ENCODE data around the gene PLSCR3.

PLSCR3 gene

DNA sequence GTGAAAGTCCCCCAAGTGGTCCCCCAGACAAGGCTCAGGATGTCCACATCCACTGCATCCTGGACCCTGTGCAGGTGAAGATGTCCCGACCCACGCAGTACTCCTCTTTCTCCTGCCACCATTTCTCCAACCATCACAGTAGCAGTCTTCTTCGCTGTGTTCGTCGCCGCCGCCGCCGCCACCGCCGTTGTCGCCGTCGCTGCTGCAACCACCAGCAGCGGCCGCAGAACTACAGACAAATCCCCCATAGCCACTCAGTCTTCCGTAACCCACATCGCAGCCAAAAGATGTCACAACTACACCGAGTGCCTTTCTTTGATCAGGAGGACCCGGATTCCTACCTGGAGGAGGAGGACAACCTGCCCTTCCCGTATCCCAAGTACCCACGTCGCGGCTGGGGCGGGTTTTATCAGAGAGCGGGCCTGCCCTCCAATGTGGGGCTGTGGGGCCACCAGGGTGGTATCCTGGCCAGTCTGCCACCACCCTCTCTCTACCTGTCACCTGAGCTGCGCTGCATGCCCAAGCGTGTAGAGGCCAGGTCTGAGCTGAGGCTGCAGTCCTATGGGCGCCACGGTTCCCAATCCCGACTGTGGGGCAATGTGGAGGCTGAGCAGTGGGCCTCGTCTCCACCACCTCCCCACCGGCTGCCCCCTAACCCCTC lies 32.0 kb upstream of the PLSCR3 start:
- DNase-seq (ENCODE audit: low spot score): no peak

DNA sequence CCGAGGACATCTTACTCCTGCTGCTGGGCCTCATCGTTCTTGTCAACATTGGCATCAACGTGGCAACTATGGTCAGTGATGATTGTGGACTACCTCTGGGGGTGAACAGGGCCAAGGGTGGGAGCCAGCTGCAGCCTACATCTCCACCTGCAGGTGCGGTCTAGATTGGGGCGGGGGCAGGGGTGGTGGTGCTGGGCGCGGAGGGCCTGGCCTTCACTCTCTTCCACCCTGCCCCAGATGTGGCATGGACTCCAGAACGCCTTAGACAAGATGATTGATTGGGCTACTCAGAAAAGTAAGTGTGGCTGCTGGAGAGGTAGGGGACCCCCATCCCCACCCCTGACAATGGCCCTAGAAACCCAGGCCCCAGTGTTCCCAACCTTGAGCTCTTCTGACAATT lies 31.4 kb upstream of the PLSCR3 start:
- no peak for DNase-seq (ENCODE audit: low spot score)

DNA sequence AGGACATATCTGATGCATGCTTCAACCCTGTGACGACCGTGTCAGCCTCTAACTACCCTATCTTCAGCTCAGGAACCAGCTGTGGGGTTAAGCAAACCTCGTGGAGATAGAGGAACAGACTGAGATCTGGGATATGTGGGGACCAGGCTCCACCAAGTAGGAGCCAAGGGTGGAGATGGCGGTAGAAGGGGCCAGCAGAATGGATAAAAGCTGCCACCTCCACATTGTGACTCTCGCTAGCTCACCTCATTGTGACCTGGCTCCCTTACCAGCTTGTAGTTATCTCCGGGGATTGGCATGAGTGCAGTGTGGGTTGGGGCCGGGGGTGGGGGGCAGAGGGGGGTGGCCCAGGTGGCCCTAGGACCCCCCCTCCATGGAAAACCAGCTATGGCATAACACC lies 31.0 kb upstream of the PLSCR3 start, which contains the start of gene SPEM2:
Gene SPEM2 (plus strand): TSS at position 301 of the 400 bp plus-strand sequence. CDS start 73 bp downstream, at position 374.
- no peak for DNase-seq (ENCODE audit: low spot score)

DNA sequence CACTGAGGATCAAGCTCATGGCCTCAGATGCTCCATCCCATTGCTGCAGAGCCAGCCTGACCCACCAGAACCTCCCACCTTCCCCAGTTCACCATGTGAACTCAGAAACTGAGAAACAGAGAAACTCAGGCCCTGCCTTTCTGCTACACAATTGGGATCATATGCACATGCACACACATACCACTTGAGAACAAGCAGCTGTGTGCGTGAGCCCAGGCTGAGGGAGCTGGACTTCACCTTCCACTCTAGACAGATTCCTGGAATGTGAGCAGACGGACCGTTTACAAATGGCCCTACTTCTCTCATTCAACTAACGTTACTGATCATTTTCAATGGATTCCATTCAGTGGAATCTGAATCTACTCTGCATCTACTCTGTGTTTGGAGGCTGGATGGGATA lies 29.4 kb upstream of the PLSCR3 start:
- DNase-seq (ENCODE audit: low spot score): no peak

DNA sequence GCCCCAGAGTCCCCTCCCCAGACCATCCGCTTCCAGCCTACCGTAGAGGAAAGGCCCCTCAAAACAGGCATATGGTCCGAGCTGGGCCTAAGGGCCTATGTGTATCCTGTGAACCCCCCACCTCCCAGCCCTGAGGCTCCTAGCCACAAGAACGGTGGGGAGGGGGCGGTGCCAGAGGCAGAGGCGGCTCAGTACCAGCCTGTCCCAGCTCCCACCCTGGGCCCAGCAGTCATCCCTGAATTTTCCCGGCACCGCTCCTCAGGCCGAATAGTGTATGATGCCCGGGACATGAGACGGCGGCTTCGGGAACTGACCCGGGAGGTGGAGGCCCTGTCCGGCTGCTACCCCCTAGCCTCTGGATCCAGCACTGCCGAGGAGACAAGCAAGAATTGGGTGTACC lies 26.9 kb upstream of the PLSCR3 start:
- no peak for DNase-seq (ENCODE audit: low spot score)

DNA sequence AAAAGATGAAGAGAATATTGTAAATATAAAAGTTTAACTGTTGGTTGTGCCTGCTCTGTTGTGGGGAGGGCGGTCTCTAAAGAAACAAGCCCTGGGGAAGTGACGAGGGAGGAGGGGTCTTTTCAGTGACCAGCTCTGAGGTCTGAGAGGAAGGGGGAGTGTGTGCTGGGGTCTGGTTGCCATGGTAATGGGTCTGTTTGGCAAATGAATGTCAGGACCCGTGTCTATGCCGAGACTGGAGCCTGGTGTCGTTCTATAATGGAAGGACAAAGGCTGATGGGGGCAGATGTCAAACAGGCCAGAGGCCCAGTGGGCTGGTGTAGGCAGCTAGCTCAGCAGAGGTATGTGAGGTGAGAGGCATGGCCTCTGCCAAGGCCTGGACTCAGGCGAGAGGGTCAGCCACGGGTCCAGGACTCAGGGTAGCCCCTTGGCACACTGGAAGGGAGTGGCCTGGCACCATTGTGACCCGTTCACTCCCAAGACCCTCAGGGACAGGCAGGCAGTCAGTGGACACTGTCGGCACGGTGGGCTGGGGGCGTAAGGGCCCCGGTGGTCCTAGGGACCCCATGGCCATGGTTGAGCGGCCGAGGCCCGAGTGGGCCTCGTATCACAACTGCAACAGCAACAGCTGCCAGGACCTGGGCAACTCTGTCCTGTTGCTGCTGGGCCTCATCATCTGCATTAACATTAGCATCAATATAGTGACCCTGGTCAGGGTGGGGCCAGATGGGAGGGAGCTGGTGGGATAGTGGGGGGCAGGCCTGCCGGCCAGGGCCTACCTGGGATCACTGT lies 25.7 kb upstream of the PLSCR3 start, which contains the start of gene SPEM1:
Gene SPEM1 (plus strand): TSS at position 506 of the 792 bp plus-strand sequence. CDS start 61 bp downstream, at position 567.
- DNase-seq (ENCODE audit: low spot score): no peak

DNA sequence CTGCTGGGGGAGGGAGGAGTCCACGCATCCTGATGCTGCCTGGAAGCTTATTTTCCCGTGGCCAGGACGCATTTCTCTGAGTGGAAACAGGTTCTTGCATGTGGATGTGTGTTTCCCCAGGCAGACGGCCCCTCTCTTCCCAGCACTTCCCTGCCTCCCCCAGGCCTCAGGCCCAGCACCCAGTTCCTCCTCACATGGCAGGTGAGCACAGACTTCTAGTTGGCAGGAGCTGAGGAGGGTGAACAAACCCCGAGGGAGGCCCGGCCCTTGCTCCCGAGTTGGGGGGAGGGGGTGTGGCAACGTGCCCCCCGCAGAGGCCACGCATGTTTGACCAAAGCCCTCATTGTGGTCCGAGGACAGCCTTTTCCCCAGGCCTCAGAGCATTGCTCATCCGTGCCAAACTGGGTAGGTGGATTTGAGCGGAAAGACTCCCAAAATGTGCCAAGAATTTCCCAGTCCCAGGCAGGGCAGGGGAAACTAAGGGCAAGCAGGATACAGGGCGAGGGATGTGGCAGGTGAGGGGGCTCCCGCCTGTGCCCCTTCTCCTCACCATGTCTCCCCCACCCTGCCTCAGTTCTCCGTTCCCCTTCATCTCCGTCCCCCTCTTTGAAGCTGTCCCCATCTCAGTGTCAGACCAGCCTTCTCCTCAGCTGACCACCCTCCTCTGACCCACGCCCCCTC lies 24.3 kb upstream of the PLSCR3 start:
- no peak for DNase-seq (ENCODE audit: low spot score)

DNA sequence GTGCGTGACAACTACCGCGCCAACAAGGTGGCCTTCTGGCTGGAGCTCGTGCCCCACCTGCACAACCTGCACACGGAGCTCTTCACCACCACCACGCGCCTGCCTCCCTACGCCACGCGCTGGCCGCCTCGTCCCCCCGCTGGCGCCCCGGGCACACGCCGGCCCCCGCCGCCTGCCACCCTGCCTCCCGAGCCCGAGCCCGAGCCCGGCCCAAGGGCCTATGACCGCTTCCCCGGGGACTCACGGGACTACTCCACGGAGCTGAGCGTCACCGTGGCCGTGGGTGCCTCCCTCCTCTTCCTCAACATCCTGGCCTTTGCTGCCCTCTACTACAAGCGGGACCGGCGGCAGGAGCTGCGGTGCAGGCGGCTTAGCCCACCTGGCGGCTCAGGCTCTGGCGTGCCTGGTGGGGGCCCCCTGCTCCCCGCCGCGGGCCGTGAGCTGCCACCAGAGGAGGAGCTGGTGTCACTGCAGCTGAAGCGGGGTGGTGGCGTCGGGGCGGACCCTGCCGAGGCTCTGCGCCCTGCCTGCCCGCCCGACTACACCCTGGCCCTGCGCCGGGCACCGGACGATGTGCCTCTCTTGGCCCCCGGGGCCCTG lies 22.8 kb upstream of the PLSCR3 start:
- no peak for DNase-seq (ENCODE audit: low spot score)

DNA sequence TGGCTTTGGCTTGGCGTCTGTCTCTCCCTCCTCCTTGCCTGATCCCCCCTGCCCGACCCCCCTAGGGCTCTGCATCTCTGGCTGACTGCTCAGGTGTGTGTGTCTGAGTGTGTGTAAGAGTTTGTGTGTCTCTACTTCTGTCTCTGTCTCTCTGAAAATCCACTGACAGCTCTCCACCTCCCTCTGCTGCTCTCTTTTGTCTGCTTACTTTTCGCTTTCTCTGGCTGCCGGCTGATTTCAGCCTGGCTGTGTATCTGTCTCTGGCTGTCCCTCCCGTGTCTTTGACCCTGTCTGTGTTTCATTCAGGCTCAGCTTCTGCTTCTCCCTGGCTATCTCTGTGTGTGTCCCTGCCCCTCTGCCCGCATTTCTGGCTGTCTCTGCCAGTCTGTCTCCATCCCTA lies 22.0 kb upstream of the PLSCR3 start:
- DNase-seq (ENCODE audit: low spot score): no peak

DNA sequence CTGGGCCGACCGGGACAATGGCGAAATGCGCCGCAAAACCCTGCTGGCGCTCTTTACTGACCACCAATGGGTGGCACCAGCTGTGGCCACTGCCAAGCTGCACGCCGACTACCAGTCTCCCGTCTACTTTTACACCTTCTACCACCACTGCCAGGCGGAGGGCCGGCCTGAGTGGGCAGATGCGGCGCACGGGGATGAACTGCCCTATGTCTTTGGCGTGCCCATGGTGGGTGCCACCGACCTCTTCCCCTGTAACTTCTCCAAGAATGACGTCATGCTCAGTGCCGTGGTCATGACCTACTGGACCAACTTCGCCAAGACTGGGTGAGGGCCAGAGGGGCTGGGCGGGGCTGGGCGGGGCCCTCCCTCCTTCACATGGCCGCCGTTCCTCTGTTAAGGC lies 21.5 kb upstream of the PLSCR3 start:
- DNase-seq (ENCODE audit: low spot score): no peak

DNA sequence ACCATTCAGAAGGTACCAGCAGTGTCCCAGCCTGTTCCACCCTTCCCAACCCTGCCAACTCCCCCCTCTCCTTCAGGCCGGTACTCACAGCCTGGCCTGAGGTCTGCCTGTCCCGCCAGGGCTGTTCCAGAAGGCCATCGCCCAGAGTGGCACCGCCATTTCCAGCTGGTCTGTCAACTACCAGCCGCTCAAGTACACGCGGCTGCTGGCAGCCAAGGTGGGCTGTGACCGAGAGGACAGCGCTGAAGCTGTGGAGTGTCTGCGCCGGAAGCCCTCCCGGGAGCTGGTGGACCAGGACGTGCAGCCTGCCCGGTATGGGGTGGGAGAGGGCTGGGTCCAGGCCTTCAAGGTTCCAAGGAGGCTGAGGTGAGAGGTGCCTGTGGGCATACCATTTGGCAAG lies 20.5 kb upstream of the PLSCR3 start:
- DNase-seq (ENCODE audit: low spot score): no peak

DNA sequence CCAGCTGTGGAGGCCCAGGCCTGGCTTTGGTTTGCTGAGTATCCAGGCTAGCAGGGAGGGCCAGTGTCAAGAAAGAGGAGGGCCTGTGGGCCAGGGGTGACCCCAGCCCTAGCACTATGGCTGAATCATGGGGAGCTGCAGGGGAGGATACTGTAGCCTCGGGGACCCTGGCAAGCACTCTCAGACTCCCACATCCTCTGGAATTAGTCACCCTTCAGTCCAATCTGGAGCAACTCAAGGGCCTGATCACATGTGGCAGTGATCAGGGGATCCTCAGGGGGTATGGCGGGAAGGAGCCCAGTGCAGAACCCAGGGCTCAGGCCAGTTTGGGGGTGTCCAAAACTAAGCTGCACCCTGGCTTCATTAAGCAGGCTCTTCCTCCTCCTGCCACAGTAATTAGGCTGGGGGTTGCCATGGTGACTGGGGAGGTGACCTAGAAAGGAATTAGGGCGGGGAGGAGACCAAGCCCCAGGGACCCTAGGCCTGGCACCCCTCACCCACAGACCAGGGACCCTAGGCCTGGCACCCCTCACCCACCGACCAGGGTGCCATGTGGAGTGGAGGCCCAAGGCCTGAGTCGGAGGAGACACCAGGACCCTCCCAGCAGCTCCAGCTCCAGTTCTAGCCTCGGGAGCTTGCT lies 19.1 kb upstream of the PLSCR3 start:
- DNase-seq (ENCODE audit: low spot score): no peak

DNA sequence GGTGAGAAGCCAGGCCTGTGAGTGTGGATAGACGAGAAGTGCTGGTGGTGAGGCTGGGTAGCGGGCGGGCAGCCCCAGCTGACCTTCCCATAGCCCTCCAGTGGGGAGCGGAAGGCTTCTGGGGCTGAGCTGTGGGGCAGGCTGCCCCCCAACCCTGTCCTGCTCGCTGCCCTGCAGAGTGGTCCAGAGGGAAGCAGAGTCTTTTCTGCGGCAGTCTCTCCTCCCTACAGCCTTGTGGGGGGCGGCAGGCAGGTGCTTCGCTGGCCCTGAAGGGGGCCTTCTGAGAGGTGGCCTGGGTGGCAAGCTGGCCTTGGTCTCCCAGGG lies 17.1 kb upstream of the PLSCR3 start:
- no peak for DNase-seq (ENCODE audit: low spot score)

DNA sequence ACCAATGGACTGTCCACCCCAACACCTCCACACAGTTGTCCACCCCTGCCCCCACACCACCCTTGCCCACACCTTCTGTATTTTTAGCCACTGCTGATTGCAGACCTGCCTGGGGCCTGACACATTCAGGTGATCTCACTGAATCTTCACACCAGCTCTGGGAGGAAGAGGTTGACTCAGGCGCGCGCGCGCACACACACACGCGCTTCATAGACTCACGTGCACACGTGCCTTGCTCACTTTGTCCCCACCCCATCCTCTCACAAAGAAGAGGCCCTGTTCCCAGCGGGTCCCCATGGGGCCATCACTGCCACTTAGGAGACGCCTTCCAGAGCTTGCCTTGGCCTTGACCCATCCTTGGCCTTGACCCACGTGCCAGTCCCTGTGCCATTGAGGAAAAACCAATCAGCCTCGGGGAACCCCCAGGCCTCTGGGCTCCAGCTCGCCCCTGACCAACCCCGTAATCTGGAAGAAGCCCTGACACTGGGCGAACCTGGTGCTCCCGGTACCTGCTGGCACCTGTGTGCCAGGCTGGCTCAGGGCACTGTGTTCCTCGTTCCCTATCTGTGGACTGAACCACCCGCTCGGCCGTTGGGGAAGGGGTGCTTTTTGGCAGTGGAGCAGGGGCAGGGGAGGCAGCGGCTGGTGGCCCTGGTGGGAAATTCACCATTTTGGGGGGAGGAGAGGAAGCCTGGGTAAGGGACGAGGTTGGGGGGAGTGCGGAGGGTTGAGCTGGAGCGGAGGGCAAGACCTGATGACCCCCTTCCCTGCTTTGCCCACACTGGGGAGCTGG lies 16.5 kb upstream of the PLSCR3 start:
- no peak for DNase-seq (ENCODE audit: low spot score)

DNA sequence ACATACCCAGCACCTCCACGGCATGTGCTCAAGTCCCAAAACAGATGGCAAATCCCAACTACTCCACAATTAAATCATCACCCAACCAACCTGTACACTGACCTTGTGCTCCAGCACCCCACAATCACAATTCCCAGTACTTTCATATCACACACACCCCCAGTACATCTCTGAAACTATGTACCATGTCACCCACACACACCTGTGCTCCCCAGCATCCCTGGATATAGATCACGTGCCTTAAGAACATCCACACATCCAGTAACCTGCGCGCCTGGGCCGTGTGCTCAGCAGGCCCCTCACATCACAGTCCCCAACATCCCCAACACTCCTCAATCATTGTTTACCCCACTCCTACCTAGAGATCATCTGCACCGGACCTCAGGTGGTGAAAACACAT lies 15.4 kb upstream of the PLSCR3 start:
- no peak for DNase-seq (ENCODE audit: low spot score)

DNA sequence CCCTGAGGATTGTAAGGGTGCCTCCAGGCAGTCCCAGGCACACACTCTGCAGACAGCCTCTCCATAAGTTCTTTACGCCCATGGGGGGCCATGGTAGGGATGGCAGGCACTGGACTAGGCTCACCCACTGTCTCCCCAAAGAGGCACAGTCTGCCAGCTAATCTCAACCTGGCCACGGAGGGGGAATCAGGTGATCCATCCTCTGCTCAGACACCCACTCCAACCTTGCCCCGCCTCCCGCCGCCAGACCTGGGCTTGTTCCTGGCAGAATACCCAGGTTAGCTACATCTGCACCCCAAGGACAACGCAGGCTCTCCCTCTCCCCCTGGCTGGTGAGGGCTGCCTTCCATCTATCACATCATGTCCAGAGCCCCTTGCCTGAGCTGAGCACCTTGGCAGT lies 14.5 kb upstream of the PLSCR3 start:
- no peak for DNase-seq (ENCODE audit: low spot score)

DNA sequence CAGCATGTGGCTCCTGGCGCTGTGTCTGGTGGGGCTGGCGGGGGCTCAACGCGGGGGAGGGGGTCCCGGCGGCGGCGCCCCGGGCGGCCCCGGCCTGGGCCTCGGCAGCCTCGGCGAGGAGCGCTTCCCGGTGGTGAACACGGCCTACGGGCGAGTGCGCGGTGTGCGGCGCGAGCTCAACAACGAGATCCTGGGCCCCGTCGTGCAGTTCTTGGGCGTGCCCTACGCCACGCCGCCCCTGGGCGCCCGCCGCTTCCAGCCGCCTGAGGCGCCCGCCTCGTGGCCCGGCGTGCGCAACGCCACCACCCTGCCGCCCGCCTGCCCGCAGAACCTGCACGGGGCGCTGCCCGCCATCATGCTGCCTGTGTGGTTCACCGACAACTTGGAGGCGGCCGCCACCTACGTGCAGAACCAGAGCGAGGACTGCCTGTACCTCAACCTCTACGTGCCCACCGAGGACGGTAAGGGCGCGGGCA lies 14.0 kb upstream of the PLSCR3 start:
- DNase-seq (ENCODE audit: low spot score): no peak

DNA sequence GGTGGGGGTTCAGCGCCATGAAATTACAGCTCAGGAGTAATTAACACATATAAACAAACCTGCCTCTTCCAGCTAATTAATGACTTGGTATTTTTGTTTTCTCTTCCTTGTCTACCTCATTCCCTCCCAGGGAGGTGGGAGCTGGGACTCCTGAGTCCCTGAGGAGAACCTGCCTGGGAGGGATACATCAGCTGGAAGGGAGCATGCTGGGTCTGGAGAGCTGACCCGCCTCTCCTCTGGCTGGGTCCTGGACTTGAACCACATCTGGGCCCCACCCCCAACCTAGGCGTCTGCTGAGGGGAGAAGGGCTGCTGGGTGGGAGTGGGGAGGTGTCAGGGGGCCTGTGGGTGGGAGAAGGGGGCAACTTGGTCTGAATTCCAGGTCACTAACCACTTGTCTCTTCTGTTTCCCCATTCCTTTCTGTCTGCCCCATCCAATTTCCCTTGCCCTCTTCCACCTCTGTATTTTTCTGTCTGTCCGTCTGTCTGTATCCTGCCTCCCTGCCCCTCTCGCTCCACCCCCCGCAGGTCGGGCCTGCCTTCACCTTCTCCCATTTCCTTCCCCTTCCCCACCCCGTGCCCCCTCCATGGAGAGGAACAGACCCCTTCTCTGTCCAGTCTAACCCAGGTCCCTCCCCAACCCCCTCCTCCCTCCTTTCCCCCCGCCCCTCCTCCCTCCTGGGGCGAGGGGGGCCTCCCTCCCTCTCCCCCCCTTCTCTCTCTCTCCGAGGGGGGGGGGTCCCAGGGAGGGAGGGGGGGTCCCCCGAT lies 13.3 kb upstream of the PLSCR3 start, which contains the start of gene NLGN2:
Gene NLGN2 (plus strand): TSS at position 361 of the 767 bp plus-strand sequence. CDS start 411 bp downstream, outside the sequence.
- DNase-seq (ENCODE audit: low spot score): no peak

DNA sequence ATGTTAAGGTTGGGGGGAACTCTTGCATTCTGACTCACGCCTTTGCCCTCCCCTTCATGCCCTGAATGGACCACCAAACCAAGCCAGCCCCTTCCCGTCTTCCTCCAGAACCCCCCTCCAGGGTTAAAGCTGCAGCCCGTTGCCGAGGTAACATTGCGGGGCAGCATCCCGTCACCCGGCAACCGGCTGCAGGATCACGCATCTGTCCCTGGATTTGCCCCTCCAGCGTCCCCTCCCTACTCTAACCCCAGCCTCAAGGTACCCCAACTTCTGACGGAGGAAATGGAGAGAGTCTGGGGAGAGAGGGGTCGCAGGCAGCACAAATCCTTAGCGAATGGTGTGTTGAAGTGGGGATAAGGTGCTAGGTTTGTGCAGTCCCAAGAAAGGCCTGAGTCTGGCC lies 12.8 kb upstream of the PLSCR3 start:
- no peak for DNase-seq (ENCODE audit: low spot score)

DNA sequence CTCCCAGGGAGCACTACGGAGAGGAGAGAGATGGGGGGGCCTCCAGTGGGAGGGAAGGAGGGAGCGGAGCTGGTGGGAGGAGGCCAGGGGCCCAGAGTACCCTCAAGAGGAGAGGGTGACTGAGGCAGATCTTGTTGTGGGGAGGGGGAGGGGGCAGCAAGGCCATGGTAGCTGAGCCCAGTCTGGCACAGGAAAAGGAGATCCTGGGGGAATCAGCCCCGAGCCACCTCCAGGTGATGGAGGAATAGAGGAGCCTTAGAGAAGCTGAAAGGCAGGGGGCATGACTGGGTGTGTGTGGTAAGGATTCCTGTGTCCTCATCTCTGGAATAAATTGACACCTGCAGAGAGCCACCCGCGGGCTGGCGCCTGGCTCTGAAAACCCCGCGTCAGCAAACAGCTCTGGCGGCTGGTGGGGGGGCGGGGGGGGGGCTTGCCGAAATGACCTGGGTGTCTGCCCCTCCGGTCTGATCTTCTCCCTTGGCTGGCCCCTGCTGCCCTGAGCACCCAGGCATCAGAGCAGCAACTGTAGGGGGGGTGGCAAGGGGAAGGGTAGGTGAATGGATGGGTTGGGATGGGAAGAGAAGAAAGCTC lies 12.0 kb upstream of the PLSCR3 start:
- no peak for DNase-seq (ENCODE audit: low spot score)

Measured in hematopoietic multipotent progenitor cell treated with erythropoietin and hydrocortisone succinate and interleukin-3 and kit ligand, for 15 days (in vitro differentiated cells).